HG03280 (cell line): Measurements from ENCODE around the gene LGI4.
A peak's percentile ranks its signal among the peaks of the same experiment; 100 is the strongest.
"Not testable (repeated sequence)": the region's sequence is repeated elsewhere in the genome, so short reads cannot be mapped to it uniquely, and the experiment has no call there.

Experiments
- ATAC-seq: cut with Tn5 transposase; IDR thresholded peaks from one replicate; pipeline ENCODE4 v1.9.1; 2021; ENCODE audit warnings: mild to moderate bottlenecking, moderate library complexity; ENCODE audit not compliant: unreplicated experiment

Gene LGI4

DNA sequence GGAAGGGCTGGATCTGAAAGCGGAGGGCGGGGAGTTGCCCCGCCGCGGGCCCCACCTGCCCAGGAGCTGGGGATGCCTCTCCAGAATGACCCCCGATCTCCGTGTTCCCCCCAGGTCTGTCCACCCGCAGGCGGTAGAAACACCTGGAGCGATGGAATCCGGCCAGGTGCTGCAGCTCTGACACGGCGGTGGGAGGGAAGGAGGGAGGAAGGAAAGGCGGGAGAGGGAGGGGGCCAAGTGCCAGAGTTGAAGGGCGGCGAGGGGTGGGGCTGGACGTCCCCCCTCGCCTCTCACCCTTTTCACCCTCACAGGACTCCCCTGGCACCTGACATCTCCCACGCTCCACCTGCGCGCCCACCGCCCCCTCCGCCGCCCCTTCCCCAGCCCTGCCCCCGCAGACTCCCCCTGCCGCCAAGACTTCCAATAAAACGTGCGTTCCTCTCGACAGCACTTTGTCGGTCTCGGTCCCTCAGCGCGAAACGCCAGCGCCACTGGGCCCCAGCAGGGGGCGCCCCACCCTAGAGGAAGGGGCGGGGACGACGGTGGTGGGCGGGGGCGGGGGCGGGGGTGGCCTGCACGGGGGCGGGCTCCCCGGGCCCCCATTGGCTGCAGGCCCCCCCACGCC, 7.9 kb upstream of the LGI4 start:
- no peak for ATAC-seq

DNA sequence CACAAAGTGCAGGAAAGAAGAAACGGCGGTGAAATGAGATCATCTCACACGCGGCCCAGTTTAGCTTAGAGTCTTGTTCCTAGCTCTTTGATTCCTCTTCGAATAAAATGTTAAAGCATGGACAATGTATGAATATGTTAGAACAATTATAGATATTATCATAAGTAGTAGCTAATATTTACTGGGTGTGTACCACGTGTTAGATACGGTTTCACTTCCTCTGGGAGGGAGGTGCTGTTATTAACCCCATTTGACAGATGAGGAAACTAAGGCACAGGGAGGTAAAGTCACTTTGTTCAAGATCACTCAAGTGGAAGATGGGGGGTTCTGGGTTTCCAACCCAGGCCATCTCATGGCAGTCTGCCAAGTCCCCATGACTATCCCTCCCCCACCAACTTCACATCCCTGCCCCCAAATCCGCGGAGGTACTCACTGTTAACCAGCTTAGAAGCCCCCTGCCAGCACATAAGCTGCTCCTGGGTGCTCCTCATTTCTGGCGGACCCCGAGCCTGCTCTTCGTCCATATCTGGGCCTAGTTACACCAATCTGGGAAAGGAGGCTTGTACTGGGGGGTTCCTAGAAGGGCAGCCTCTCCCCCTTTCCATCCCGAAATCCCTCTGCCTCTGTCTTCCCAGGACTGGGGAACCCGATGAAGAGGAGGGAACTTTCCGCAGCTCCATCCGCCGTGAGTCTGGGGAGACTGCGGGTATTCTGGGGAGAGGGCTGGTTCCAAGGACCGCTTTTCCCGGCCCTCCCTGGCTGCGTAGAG, 7.2 kb upstream of the LGI4 start:
- no peak for ATAC-seq

DNA sequence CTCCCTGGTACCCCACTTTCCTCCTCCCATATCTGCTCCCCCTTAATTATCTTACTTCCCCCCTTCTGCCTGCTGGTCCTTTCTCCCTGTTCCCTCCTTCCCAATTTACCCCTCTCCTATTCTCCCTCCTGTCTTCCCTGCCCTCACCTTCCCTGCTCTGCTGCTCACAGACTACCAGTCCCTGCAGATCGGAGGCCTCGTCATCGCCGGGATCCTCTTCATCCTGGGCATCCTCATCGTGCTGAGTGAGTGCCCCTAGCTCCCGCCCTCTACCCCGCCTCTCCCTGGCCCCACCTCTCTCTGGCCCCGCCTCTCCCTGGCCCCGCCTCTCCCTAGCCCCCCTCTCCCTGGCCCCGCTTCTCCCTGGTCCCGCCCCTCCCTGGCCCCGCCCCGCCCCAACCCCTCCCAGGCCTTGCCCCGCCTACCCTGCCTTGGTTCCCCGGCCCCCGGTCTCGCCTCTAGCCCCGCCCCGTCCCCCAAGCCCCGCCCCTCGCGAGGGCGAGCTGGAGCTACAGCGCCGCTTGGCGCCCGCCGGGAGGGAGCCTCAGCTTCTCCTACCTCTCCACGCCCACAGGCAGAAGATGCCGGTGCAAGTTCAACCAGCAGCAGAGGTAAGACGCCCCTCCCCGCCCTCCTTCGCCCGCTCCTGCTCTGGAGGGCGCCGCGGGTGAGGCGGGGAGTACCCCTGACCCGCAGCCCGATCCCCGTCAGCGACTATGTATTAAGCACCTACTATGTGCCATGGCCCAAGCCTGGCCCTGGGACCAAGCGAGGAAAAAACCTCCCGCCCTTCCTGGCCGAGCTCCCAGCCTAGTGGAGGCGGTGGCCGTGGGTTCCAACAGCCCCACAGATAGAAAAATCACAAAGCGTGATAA, 6.3 kb upstream of the LGI4 start:
- peak; percentile 76 for ATAC-seq

DNA sequence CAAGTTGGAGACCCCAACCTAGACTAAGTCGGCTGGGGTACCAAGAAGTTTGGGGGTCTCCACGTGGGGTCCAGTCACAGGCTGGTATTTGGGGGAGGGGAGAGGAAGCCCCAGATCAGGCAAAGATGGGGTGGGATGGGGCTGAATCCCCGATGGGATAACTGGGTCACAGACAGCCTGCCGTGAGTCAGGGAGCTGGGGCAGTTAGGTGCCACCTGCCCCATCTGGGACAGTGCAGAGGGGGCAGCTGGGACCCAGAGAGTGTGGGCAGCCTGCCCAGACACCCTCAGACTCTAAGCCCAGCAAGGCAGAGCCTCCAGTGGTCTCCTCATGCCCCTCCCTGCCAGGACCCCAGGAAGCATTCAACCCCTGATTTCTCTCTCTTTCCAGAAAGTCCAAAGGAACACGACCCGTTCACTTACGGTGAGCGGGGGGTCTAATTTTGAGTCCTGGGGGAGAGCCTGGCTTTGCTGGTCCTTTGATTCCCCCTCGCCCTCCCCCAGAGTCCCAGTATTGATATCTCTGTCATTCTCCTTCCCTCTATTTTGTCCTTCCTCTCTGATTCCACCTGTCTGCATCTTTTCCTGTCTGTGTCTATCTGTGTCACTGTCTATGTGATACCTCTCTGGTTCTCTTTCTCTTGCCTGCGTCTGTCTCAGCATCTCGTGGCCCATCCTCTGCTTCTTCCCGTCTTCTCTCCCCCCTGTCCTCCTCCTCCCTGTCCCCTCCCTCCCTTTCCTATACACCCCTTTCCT, 5.5 kb upstream of the LGI4 start:
- no peak for ATAC-seq

DNA sequence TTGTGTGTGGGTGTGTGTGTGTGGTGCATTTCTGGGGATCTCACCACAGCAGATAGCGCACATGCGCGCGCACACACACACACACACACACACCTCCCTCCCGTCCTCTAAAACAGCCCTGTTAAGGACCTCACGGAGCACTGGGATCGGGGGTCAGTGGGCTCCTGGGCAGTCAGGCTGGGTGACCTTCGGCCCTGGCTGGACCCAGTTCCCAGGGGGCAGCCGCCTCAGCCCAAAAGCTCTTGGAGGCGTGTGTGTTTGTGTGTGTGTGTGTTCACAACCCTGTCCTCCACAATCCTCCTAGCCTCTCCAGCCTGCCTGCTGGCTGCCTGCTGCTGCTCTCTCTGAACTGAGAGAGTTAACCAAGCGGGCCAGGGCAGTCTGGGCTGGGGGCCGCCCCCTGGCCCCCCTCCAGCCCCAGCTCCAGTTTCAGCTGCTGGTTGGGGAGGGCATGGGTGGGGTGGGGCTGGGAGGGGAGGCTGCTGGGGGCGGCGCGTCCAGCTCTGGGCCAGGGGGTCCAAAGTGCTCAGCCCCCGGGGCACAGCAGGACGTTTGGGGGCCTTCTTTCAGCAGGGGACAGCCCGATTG, 3.5 kb upstream of the LGI4 start, which contains the start of gene FXYD1:
Gene FXYD1, plus strand, starts transcription at position 520 of the 588 bp plus-strand sequence. CDS start 1,256 bp downstream, outside the sequence.
- ATAC-seq, result no peak

DNA sequence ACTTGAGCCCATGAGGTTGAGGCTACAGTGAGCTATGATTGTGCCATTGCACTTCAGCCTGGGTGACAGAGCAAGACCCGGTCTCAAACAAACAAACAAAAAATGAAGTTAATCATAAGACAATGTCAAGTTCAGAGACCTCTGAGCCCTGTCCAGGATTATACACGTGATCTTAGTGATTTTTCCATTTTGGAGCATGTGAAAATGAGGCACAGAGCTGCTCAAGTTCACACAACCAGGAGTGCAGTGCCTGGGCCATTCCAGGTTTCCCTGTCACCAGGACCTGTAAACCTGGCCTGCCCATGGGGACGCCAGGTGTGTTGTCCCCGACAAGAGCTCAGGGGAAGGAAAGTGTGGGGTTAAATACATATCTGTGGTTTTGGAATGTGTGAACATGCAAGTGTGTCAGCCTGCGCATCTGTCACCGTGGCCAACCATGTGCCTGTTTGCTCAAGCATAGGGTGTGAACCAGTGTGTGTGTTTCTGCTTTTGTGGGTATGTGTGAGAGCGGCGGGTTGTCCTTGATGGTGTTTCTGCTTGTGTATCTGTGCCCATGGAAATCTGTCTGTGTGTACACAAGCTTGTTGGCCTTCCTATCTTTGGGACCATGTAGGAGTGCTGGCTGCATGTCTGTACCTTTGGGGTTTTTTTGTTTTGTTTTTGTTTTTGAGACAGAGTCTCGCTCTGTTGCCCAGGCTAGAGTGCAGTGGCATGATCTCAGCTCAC, 2.3 kb upstream of the LGI4 start:
- no peak for ATAC-seq

DNA sequence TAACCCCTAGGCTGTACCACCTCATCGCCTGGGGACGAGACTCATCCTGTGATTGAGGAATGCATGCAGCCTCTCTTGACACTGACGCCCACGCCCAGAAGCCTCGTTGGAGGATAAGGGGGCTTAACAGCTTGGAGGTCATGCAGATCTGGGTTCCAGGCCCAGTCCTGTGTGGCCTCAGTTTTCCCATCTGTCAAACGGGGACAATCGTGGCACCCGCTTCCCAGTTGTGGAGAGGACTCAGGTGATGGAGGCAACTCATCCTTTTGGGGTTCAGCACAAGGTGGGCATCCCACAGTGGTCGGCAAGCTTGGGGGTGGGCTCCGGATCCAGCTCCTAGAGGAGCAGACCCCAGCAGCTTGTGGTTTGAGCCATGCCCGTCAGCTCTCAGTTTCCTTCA, 1.4 kb upstream of the LGI4 start:
- ATAC-seq, result no peak

DNA sequence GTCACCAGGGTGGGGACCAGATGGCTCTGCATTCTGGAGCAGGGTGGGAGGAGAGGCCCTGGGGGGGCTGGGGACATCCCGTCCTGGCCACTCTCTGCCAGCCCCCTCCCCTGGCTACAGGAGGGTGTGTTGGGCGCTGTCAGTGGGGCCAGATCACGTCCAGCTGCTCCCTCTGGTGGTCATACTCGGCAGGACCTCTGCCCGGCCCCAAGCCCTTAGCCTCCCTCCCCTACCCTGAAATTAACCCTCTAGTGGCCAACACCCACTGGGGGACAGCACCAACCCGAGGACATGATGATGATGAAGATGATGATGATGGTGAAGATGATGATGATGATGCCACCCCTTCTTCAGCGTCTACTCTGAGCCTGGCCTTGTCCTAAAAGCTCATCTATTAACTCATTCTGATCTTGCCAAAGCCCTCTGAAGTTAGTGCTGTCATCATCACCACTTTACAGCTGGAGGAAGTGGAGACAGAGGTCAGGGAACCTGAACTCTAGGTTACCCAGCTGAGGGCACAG, 590 bp upstream of the LGI4 start:
- no peak for ATAC-seq

DNA sequence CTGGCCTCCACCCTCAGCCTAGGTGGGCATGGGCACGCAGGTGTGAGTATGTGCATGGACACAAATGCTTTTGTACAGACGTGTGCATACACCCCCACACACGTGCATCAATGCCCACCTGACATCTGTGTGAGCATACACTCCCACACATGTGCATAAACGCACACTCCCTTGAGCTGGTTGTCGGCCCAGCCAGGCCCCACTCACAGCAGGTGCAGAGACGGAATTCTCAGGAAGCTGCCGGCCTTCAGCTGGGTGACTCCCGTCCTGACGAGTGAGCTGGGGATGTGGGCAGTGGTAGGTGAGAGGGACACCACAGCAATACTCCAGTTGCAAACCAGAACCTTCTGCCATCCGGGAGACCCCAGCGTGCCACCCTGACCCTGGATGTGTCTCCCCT, 1.0 kb downstream of the LGI4 start:
- ATAC-seq, result no peak

DNA sequence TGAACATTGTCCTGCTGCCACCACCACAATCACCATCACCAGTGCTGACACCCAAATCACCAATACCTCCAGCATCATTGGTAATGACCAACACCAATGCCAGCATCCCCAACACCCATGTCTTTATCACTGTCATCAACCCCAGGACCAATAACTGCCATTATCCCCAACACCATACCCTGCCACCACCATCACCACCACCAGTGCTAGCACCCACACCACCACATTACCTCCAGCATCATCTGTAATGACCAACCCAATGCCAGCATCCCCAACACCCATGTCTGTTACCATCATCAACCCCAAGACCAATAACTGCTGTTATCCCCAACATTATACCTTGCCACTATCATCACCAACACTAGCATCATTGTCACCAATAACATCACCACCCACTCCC, 2.6 kb downstream of the LGI4 start:
- no peak for ATAC-seq

DNA sequence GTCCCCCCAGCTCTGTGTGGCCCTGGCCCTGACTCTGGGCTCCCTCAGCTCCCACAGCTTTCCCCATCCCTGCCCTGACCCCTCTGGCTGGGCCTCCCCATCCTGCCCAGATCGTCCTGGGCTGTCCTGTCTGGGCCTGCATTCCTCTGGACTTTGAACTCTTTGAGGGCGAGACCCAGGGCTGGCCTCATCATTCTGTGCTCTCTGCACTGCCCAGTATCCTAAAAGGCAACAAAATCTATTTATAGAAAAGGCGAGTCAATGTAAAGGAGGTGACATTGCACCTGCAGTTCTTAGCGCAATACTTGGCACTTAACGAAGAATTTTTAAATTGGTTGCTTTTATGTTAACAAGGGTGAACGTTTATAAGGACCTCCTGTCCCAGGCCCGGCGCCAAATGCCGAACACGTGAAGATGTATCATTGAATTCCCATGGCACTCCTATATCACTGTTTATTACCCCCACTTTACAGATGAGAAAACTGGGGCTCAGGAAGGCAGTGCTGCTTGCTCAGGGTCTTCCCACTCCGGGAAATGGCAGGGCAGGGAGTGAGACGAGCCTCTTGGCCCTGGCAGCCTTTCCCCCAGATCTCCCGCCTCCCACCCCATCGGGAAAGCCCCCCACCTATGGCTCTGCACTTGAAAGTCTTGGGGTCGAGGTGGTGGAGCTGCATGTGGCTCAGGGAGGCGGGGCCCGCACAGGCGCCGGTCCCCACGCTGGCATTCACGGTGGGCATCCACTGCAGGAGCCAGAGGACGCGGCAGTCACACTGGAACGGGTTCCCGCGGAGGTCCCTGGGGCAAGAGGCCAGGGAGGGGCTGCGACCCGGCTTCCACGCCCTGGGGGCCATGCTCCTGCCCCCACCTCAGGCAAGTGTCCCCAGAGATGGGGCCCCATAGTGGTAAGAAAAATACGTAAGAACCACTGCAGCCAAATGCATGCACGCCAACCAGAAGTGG, 3.8 kb downstream of the LGI4 start:
- no peak for ATAC-seq

DNA sequence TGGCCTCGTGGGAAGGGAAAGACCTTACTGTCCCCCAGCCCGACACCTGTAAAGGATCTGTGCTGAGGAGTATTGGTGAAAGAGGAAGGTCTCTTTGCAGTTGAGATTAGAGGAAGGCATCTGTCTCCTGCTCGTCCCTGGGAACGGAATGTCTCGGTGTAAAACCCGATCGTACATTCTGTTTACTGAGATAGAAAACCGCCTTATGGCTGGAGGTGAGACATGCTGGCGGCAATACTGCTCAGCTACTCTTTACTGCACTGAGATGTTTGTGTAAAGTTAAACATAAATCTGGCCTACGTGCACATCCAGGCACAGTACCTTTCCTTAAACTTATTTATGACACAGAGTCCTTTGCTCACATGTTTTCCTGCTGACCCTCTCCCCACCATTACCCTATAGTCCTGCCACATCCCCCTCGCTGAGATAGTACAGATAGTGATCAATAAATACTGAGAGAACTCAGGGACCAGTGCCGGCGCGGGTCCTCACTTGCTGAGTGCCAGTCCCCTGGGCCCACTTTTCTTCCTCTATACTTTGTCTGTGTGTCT, 5.1 kb downstream of the LGI4 start:
- ATAC-seq, result not testable (repeated sequence)

DNA sequence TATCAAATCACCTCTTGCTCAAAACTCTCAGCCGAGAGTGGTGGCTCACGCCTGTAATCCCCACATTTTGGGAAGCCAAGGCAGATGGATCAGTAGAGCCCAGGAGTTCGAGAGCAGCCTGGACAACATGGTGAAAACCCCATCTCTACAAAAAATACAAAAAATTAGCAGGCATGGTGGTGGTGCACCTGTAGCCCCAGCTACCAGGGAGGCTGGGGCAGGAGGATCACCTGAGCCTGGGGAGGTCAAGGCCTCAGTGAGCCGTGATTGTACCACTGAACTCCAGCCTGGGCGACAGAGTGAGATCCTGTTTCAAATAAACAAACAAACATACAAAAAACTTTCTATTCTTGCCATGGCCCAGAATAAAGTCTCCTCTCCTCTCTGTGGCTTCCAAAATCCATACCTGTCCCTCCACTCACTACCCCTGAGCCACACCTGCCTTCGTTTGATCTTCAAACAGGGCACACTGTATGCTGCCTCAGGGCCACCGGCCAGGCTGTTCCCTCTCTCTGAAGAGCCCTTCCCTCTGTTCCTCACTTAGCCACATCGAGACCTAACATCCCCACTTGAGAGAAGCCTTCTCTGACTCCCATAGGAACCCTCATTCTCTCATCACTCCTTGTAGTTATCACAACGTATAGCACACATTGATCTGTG, 6.3 kb downstream of the LGI4 start:
- no peak for ATAC-seq

DNA sequence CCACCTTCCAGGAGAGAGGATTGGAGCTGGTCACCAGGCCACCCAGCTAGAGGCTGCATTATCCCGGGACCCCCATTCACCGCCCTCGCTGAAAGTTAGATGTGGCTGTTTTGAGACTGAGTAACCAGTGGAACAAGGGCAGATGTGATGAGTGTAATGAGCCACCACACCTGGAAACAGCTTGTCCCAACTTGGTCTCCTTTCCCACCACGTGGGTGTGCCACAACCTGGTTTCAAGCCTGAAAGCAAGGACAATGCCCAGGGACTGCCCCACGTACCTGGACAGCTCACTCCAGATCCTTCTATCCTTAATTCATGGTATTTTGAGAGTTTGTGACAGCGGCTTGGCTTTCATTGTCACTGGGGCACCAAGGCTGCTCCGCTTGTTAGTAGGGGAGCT, 7.0 kb downstream of the LGI4 start:
- ATAC-seq, result no peak

DNA sequence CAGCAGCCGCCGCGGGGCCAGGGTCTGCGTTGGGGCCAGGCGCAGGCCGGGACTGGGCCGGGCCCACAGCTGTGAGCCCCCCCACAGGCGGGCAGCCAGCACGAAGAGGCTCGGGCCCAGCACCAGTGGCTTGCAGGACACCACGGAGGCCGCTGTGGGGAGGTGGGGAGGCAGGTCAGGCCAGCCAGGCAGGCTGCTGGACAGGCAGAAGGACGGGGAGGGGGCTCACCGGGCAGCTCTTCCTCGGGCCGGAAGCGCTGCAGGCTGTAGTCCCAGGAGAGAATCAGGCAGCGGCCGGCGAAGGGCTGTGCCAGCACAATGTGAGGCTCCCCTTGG, 8.3 kb downstream of the LGI4 start:
- ATAC-seq, result no peak

DNA sequence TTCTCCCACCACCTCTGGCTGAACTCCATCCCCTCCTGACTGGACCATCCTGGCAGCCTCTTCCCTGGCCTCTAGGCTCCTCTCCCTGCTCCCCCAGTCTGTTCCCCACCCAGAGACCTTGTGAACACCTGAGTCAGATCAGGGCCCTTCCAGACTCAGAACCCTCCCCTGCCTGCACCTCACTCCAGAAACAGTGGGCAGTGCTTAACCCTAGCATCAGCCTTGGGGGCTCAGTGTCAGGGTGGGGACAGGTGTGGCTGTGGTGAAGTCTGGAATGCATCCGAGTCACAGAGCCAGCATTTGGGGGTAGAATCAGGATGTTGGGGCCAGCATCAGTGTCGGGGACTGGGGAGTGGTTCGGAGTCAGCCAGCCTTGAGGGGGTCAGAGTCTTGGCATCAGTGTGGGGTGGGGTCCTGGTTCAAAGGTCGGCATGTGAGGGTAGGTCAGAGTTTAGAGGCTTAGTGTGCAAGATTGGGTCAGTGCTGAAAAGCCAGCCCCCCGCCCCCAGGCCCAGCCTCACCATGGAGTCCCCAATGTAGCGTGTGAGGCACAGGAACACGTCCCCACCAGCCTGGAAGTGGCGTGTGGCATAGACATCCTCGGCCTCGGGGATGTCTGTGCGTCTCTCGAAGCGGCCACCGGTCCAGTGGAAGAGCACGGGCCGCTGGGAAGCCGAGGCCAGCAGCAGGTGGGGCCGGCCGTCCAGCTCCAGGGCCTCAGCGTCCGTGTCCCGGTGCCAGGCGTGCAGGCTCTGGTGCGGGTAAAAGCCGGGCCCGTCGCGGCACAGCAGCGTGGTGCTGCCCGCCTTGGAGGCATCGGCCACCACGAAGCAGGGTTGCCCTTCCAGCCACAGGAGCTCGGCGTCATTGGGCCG, 8.9 kb downstream of the LGI4 start:
- no peak for ATAC-seq

DNA sequence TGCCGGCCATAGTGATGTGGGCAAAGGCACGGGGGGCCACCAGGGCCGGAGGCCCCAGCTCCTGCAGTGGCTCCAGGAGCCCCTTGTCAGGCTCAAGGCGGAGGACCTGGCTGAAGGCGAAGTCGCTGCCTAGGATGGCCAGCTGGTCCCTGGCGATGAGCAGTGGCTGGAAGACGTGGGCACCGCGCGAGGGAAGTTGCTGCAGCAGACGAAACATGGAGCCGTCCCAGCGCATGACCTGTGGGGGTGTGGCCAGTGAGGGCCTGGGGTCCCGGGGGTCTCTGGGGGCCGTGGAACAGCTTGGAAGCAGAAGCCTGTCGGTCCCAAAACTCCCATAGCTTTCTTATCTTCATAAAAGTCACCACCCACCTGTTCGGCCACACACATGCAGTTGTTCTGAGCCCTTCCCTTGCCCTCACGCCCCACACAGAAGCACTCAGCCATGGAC, 9.6 kb downstream of the LGI4 start:
- ATAC-seq, result no peak
